Activated CD4-positive, alpha-beta T cell treated with anti-CD3 and anti-CD28 coated beads for 36 hours (primary cell): ENCODE measurements around the gene EXOC6B. TPM values are rescaled to one million over a fixed set of nuclear protein-coding genes. Genes with fewer than 3 reads are reported as not detected.

Experiments used
- ATAC-seq: fragments of 200-7000 bp; cut with Tn5 transposase; one replicate; pipeline ENCODE4 v1.10.0; 2021; ENCODE audit warnings: mild to moderate bottlenecking, moderate library complexity
- CTCF ChIA-PET: fragments of 350-600 bp; sonication (Branson Sonifier 250); formaldehyde crosslinking; loops from one replicate; lab custom pipeline; 2021; ENCODE audit warnings: antibody characterized with exemption; lab: Charles Lee
- POLR2A ChIA-PET: fragments of 350-600 bp; sonication (Branson Sonifier 250); formaldehyde crosslinking; loops from one replicate; lab custom pipeline; 2021; ENCODE audit warnings: antibody characterized with exemption, inconsistent platforms; lab: Charles Lee
- DNase-seq: peaks from one replicate; pipeline ENCODE4 v3.0.0-alpha.2; 2020
- H3K27ac Mint-ChIP-seq: one replicate; pipeline ENCODE4 v1.8.0; 2021; ENCODE audit warnings: mixed read lengths
- H3K27me3 Mint-ChIP-seq: one replicate; pipeline ENCODE4 v1.8.0; 2021; ENCODE audit warnings: mixed read lengths
- H3K36me3 Mint-ChIP-seq: one replicate; pipeline ENCODE4 v1.8.0; 2021; ENCODE audit warnings: low read depth, mixed read lengths
- H3K4me1 Mint-ChIP-seq: one replicate; pipeline ENCODE4 v1.8.0; 2021; ENCODE audit warnings: mixed read lengths
- H3K4me3 Mint-ChIP-seq: one replicate; pipeline ENCODE4 v1.8.0; 2021; ENCODE audit warnings: mild to moderate bottlenecking, moderate library complexity, mixed read lengths
- H3K9me3 Mint-ChIP-seq: one replicate; pipeline ENCODE4 v1.8.0; 2021; ENCODE audit warnings: low read depth, mixed read lengths
- intact Hi-C, 2 experiments: fragments of 100-400 bp; cut with DNase I in 1 of 2; cut with micrococcal nuclease in 1 of 2; formaldehyde crosslinking; loops; one replicate each; pipeline versions ENCODE4 v1.14.2 to v1.15.1; 2022 to 2024; cut with DNase I, micrococcal nuclease
- total RNA-seq, 2 experiments: library from RNA; stranded (reverse); gene quantifications; one replicate each; pipeline ENCODE4 v1.2.3, GENCODE V29; 2021

EXOC6B gene
- total RNA-seq, 2 experiments from 2014 or later, result 7.0 to 9.0 TPM

DNA sequence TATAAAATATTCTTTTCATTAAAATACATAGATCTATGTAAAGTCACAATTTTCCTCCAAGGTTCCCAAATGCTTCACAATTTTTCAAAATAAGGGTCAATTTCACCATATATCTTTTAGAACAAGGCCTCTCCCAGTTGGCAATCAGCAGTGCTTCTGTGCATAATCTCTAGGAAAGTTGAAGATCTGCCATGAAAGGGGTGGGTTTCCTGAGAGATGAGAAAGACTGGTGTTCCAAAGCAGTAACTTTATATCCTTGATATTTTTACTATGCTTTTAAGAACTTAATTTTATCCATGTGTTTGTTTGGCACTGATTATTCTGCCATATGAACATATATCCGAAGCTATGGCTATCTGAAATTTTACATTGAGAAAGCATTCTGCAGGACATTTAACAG is 478.8 kb downstream of the EXOC6B start:
- no peak overlapping the region for H3K27ac Mint-ChIP-seq
- no peaks in the 10 kb centered on the region for H3K27me3 Mint-ChIP-seq
- H3K4me3 Mint-ChIP-seq, result no peak overlapping the region
- H3K9me3 Mint-ChIP-seq, result peaks cover 7% of the 10 kb centered on the region
- peaks cover 13% of the 10 kb centered on the region for H3K36me3 Mint-ChIP-seq
- CTCF ChIA-PET, result no interaction called here
- no peak for ATAC-seq
- no peaks in the 10 kb centered on the region for H3K4me1 Mint-ChIP-seq
- intact Hi-C loops, result no loop called here
- POLR2A ChIA-PET, result no interaction called here
- no peak for DNase-seq

DNA sequence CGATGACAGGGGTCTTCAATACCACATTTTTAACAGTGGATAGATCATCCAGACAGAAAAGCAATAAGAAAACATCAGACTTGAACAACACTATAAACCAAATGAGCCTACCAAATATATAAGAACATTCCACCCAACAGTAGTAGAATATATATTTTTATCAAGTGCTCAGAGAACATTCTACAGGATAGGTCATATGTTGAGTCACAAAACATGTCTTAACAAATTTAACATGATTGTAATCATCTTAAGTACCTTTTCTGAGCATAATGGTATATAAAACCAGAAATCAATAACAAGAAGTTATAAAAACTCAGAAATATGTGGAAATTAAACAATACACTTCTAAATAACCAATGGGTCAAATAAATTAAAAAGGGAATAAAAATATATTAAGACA is 484.2 kb downstream of the EXOC6B start:
- ATAC-seq (no peak), DNase-seq (no peak)
- no peaks in the 10 kb centered on the region for H3K27me3 Mint-ChIP-seq
- H3K27ac Mint-ChIP-seq, result no peak overlapping the region
- H3K4me1 Mint-ChIP-seq, result no peaks in the 10 kb centered on the region
- intact Hi-C loops, result no loop called here
- H3K9me3 Mint-ChIP-seq, result peaks cover 7% of the 10 kb centered on the region
- H3K4me3 Mint-ChIP-seq, result no peak overlapping the region
- ChIA-PET CTCF (no interaction called here), POLR2A (no interaction called here)
- peaks cover 6% of the 10 kb centered on the region for H3K36me3 Mint-ChIP-seq

GRCh38 chr2:72340665-72341064 is 485.2 kb downstream of the EXOC6B start:
- ChIA-PET POLR2A (no interaction called here), CTCF (interaction anchor here (0.6 kb wide), 1 partner anchor 450 kb away, joined by 3 read pairs; no protein-coding TSS in a partner anchor)
- Mint-ChIP-seq H3K36me3 (peaks cover 6% of the 10 kb centered on the region), H3K27ac (no peak overlapping the region), H3K4me3 (no peak overlapping the region), H3K9me3 (peaks cover 7% of the 10 kb centered on the region), H3K4me1 (no peaks in the 10 kb centered on the region), H3K27me3 (no peaks in the 10 kb centered on the region)
- intact Hi-C loops, result no loop called here
- ATAC-seq, result no peak
- no peak for DNase-seq

- H3K4me1 Mint-ChIP-seq, result no peaks in the 10 kb centered on the region
- DNase-seq (no peak), ATAC-seq (no peak)
- POLR2A ChIA-PET, result no interaction called here
- CTCF ChIA-PET, result interaction anchor here (0.5 kb wide), 1 partner anchor 288 kb away, joined by 3 read pairs; no protein-coding TSS in a partner anchor
- H3K4me3 Mint-ChIP-seq, result no peak overlapping the region
- H3K9me3 Mint-ChIP-seq, result no peaks in the 10 kb centered on the region
- no peaks in the 10 kb centered on the region for H3K27me3 Mint-ChIP-seq
- H3K27ac Mint-ChIP-seq, result no peak overlapping the region
- intact Hi-C loops, result no loop called here
- no peaks in the 10 kb centered on the region for H3K36me3 Mint-ChIP-seq
Observed at GRCh38 chr2:72338076-72338475, 487.8 kb downstream of the EXOC6B start.

DNA sequence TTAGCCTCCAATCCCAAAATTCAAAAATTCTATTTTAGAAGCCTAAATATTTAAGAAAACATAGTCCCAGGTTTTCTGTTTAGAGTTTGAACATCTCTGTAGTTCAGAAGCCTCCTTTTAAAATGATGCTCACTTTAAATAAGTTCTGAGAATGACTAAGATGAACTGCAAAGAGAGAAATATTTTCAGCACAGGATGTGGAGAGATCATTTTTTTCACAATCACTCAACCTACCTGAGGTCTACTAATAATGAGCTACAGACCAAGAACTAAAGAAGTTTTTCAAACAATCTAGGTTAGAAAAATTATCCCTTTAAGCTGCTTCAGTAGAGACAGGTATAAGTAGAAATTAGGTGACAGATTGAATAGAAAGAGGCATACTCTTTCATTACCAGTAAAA is 493.1 kb downstream of the EXOC6B start:
- intact Hi-C loops, result no loop called here
- Mint-ChIP-seq H3K9me3 (peaks cover 2% of the 10 kb centered on the region), H3K27me3 (no peaks in the 10 kb centered on the region), H3K4me3 (no peak overlapping the region), H3K36me3 (peaks cover 5% of the 10 kb centered on the region), H3K4me1 (peaks cover 3% of the 10 kb centered on the region), H3K27ac (no peak overlapping the region)
- no peak for ATAC-seq
- DNase-seq, result no peak
- POLR2A ChIA-PET, result no interaction called here
- CTCF ChIA-PET, result interaction anchor here (0.8 kb wide), 1 partner anchor 308 kb away, joined by 4 read pairs; no protein-coding TSS in a partner anchor

DNA sequence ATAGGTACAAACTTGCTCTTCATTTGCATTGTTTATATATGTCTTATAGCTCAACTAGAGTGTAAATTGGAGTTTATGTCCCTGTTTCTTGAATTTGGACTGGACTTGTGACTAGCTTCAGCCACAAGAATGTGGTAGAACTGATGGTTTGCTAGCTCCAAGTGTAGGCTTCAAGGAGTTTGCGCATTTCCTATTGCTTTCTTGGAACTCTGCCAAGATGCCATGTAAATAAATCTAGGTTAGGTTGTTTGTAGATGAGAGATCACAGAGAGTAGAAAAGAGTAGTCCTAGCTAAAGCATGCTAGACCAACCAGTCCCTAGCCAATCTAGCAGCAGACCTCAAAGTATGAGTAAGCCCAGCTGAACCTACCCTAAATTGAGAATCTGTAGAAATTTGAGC is 495.2 kb downstream of the EXOC6B start:
- H3K27ac Mint-ChIP-seq, result no peak overlapping the region
- peaks cover 4% of the 10 kb centered on the region for H3K9me3 Mint-ChIP-seq
- intact Hi-C loops, result no loop called here
- H3K36me3 Mint-ChIP-seq, result peaks cover 5% of the 10 kb centered on the region
- ATAC-seq (no peak), DNase-seq (no peak)
- H3K4me3 Mint-ChIP-seq, result no peak overlapping the region
- ChIA-PET CTCF (no interaction called here), POLR2A (no interaction called here)
- no peaks in the 10 kb centered on the region for H3K27me3 Mint-ChIP-seq
- H3K4me1 Mint-ChIP-seq, result peaks cover 3% of the 10 kb centered on the region

DNA sequence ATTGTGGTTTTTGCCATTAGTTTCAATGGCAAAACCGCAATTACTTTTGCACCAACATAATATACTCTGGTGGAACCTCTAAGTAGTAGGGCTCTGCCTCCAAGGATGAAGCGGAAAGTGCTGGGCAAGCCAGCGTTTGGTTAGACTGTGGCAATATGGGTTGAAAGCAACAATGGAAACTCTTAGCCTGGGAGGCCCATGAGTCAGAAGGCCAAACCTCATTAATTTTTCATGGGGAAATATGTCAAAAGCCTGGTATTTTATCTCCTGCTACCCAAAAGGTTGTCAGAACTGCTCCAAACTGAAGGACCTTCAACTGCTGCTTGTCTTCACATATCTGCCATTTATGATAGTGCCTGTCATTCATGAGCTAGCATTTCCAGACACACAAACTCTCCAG is 499.1 kb downstream of the EXOC6B start:
- ATAC-seq (no peak), DNase-seq (no peak)
- intact Hi-C loops, result no loop called here
- peaks cover 2% of the 10 kb centered on the region for H3K36me3 Mint-ChIP-seq
- no peaks in the 10 kb centered on the region for H3K4me1 Mint-ChIP-seq
- ChIA-PET POLR2A (no interaction called here), CTCF (no interaction called here)
- H3K9me3 Mint-ChIP-seq, result peaks cover 5% of the 10 kb centered on the region
- H3K27me3 Mint-ChIP-seq, result no peaks in the 10 kb centered on the region
- no peak overlapping the region for H3K27ac Mint-ChIP-seq
- no peak overlapping the region for H3K4me3 Mint-ChIP-seq

GRCh38 chr2:72325592-72326422 is 500.0 kb downstream of the EXOC6B start:
- DNase-seq (peak; percentile 38), ATAC-seq (no peak)
- no peak overlapping the region for H3K27ac Mint-ChIP-seq
- POLR2A ChIA-PET, result no interaction called here
- peaks cover 5% of the 10 kb centered on the region for H3K9me3 Mint-ChIP-seq
- H3K36me3 Mint-ChIP-seq, result peaks cover 2% of the 10 kb centered on the region
- intact Hi-C loops, result no loop called here
- no peaks in the 10 kb centered on the region for H3K27me3 Mint-ChIP-seq
- H3K4me3 Mint-ChIP-seq, result no peak overlapping the region
- CTCF ChIA-PET, result interaction anchor here (0.6 to 1.0 kb wide), 2 partner anchors 106 to 804 kb away, joined by 4 read pairs; no protein-coding TSS in a partner anchor
- H3K4me1 Mint-ChIP-seq, result no peaks in the 10 kb centered on the region

- no peaks in the 10 kb centered on the region for H3K9me3 Mint-ChIP-seq
Observed at GRCh38 chr2:72316774-72317173, 509.1 kb downstream of the EXOC6B start.

DNA sequence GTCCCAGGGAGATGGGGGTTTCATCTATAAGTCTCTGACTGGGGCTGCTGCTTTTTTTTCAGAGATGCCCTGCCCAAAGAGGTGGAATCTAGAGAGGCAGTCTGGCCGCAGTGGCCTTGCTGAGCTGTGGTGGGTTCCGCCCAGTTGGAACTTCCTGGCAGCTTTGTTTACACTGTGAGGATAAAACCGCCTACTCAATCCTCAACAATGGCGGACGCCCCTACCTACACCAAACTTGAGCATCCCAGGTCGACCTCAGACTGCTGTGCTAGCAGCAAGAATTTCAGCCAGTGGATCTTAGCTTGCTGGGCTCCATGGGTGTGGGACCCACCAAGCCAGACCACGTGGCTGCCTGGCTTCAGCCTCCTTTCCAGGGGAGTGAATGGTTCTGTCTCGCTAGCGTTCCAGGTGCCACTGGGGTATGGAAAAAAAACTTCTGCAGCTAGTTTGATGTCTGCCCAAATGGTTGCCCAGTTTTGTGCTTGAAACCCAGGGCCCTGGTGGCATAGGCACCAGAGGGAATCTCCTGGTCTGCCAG is 525.6 kb downstream of the EXOC6B start:
- DNase-seq, result no peak
- CTCF ChIA-PET, result no interaction called here
- H3K27me3 Mint-ChIP-seq, result no peaks in the 10 kb centered on the region
- no peak overlapping the region for H3K4me3 Mint-ChIP-seq
- H3K27ac Mint-ChIP-seq, result no peak overlapping the region
- no peak for ATAC-seq
- peaks cover 23% of the 10 kb centered on the region for H3K9me3 Mint-ChIP-seq
- H3K4me1 Mint-ChIP-seq, result no peaks in the 10 kb centered on the region
- peaks cover 3% of the 10 kb centered on the region for H3K36me3 Mint-ChIP-seq
- POLR2A ChIA-PET, result no interaction called here
- intact Hi-C loops, result no loop called here

More at GRCh38 chr2:72316774-72317173, 509.1 kb downstream of the EXOC6B start:
- ATAC-seq (no peak), DNase-seq (no peak)
- intact Hi-C loops, result no loop called here
- CTCF ChIA-PET, result interaction anchor here (0.6 to 0.7 kb wide), 3 partner anchors 84 to 288 kb away, joined by 3 to 5 read pairs (median 3); no protein-coding TSS in a partner anchor
- H3K27ac Mint-ChIP-seq, result no peak overlapping the region
- no peak overlapping the region for H3K4me3 Mint-ChIP-seq
- no peaks in the 10 kb centered on the region for H3K36me3 Mint-ChIP-seq
- no peaks in the 10 kb centered on the region for H3K27me3 Mint-ChIP-seq
- no peaks in the 10 kb centered on the region for H3K4me1 Mint-ChIP-seq
- POLR2A ChIA-PET, result no interaction called here

DNA sequence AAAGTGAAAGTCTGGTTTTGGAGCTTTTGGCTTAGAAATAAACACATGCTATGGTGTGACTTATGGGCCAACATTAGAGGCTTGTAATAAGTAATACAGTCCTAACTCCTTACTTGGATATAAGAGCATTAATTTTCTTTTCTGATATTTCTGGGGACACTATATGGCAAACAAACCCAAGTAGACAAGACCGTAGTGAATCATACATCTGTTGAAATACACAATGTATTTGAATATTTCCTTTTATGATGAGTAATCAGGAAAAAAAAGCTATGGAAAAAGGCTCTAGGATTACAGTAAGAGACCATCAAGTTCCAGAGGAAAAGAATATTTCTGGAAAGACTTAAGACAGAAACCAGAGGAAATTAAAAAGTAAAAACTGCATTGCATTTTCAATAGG is 532.2 kb downstream of the EXOC6B start:
- CTCF ChIA-PET, result no interaction called here
- no peak for ATAC-seq
- no peak overlapping the region for H3K4me3 Mint-ChIP-seq
- intact Hi-C loops, result no loop called here
- POLR2A ChIA-PET, result no interaction called here
- H3K9me3 Mint-ChIP-seq, result peaks cover 3% of the 10 kb centered on the region
- no peaks in the 10 kb centered on the region for H3K36me3 Mint-ChIP-seq
- H3K4me1 Mint-ChIP-seq, result no peaks in the 10 kb centered on the region
- H3K27me3 Mint-ChIP-seq, result no peaks in the 10 kb centered on the region
- no peak overlapping the region for H3K27ac Mint-ChIP-seq
- no peak for DNase-seq

- DNase-seq (no peak), ATAC-seq (no peak)
- H3K27ac Mint-ChIP-seq, result no peak overlapping the region
- intact Hi-C loops, result no loop called here
- no peak overlapping the region for H3K4me3 Mint-ChIP-seq
- CTCF ChIA-PET, result no interaction called here
- no peaks in the 10 kb centered on the region for H3K27me3 Mint-ChIP-seq
- POLR2A ChIA-PET, result no interaction called here
- no peaks in the 10 kb centered on the region for H3K36me3 Mint-ChIP-seq
- H3K4me1 Mint-ChIP-seq, result no peaks in the 10 kb centered on the region
- no peaks in the 10 kb centered on the region for H3K9me3 Mint-ChIP-seq
Observed at GRCh38 chr2:72292433-72292832, 533.4 kb downstream of the EXOC6B start.
